ENCODE results near the gene WDR45.
"Not testable (repeated sequence)": the region's sequence is repeated elsewhere in the genome, so short reads cannot be mapped to it uniquely, and the experiment has no call there.

DNA sequence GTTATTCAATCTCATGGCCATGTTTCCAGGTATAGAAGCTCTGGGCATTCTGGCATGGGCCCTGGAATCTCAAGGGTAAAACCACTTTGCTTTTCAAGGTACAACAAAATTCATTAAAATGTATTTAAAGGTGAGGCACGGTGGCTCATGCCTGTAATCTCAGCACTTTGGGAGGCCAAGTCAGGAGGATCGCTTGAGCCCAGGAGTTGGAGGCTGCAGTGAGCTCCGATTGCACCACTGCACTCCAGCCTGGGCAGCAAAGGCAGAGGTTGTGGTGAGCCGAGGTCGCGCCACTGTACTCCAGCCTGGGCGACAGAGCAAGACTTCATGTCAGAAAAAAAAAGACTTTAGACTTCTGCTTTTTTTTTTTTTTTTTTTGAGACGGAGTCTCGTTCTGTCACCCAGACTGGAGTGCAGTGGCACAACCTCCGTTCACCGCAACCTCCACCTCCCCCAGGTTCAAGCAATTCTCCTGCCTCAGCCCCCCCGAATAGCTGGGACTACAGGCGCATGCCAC is 48.1 kb upstream of the WDR45 start:
- not testable (repeated sequence) for TF ChIP-seq CTCF (conservative IDR thresholded peaks at IDR 0.05; ENCODE audit: low read length); EZH2phosphoT487 (IDR thresholded peaks at IDR 0.05; ENCODE audit: borderline replicate concordance)
